AG08396 (cell line): ENCODE measurements around the gene PKNOX1.
"Not testable (repeated sequence)": the region's sequence is repeated elsewhere in the genome, so short reads cannot be mapped to it uniquely, and the experiment has no call there.

Experiments
- DNase-seq: peaks from one replicate; pipeline ENCODE4 v3.0.0; 2012; ENCODE audit warnings: low spot score, mixed read lengths

PKNOX1 gene

DNA sequence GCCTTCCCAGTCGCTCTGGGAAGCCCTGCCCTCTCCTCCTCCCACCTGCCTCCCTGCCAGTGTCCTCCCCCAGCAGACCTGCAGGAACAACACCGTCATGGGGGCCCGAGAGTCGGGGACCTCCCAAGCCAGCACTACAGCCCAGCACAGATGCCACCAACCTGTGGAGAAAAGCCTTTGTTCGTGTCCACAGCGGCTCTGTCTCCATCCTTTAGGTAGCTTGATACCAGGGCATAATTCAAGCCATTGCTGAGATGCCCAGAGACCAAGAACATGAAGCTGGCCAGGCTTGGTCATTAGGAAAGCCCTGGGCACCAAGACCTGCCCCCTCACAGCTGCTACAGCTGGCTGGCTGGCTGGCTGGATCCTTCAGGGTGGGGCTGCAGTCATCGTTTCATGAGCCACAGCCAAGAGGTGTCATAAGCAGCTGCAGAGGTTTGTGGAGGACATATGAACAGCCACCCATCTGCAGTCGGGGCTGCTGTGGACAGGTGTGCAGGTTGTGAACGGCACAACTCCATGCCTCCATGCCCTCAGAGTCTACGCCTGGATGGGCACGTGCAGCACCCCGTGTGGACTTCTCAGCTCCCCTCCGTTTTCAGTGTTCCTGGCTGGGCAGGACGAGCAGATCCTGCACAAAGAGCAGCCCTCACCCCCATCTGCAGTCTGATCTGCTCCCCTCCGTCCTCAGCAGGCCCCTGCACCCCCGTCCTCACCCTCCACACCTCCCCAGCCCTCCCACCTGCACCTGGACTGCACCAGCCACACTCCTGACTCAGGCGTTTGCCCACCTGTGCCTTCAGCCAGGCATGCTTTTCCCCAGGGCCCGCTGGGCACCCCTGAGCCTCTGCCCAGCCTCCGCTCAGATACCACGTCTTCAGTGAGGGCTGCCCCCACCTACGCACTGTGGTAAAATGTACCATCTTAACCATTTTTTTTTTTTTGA is 71.8 kb downstream of the PKNOX1 start:
- not testable (repeated sequence) for DNase-seq

DNA sequence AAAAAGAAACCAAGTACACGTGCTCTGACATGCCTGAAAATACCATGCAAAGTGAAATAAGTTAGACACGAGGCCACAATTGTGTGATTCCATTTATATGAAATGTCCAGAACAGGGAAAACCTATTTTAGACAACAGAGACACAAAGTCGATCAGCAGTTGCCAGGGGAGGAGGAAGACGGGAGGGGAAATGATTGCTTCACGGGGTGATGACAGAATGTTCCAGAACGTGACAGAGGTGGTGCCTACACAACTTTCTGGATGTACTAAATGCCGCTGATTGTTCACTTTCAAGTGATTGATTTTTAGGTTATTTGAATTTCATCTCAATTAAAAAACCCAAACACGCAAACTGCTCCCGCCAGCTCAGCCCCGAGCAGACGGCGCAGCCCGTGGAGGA is 78.8 kb downstream of the PKNOX1 start:
- DNase-seq, result not testable (repeated sequence)

DNA sequence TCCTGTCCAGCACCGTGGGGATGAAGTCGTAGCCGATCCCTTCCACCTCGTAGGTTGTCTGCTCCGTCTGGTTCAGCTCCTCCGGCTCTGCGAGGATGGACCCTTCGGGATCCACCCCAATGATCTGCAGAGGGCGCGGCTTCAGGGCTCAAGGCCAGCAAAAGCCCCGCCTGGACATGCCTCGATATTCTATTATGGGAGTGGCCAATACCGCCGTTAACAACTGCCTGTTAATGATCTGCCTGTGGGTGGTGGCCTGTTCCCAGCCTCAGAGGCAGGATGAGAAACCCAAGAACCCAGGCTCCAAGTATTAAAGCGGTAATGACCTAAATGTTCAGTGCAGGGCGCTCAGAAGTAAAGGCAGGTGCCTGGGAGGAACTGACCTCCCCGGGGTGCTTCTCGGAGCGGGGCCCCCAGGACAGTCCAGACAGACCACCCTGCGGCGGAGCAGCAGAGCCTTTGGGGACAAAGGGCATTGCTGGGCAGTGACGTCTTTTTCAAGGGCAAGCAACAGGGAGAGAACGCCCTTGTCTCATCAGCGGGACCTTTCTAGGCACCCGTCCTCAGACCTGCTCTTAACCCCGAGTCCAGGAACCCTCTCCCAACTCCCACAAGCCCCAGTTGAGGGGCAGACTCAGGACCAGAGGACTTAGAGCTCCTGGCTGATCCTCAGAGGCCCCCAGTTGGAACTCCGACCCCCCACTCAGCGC is 88.7 kb downstream of the PKNOX1 start:
- DNase-seq, result not testable (repeated sequence)

DNA sequence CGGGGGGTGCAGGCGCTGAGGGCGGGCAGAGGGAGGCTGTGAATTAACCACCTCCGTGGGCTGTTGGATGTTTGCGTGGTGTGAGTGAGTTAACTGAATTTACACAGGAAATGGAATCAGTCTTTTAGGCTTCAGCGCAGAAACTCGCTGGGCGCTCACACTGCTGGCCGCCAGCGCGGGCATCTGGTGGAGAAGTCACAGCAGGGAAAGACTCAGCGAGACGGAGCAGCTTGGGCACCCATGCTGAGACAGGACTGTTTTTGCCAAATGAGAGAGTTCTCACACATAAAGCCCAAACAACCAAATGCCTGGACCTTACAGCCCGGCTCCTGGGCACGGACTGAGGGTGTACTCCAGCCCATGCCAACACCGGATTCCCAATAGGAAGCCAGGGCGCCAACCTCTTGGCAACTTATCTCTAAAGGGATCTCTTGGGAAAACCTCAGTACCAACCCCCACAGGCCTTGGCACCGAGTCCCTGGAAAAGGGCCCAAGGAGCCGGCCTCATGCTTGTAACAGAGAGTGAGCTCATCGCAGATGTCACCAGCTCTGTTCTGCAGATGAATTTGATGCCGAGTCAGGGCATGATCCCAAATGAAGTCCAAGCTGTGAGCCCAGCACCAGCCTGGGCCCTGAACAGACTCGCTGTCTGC is 90.0 kb downstream of the PKNOX1 start:
- DNase-seq, result not testable (repeated sequence)

DNA sequence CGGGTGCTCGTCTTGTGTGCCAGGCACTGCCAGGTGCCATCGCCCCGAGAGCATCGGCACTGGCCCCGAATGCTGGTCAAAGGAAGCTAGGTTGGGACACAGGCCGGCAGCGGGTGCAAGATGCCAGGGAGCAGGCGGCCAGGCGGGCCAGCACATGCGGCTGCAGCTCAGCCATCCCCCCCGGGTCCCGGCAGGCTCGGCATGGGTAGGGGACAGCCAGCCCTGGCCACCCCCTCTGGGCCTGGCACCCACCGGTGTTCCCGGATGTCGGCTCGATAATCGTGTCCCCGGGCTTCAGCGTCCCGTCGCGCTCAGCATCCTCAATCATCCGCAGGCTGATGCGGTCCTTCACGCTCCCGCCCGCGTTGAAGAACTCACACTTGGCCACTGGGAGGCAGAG is 91.6 kb downstream of the PKNOX1 start:
- DNase-seq, result not testable (repeated sequence)

GRCh38 chr21:43066690-43067089 is 92.3 kb downstream of the PKNOX1 start:
- DNase-seq, result not testable (repeated sequence)

GRCh38 chr21:43068065-43068464 is 93.7 kb downstream of the PKNOX1 start:
- DNase-seq, result not testable (repeated sequence)

- not testable (repeated sequence) for DNase-seq
Measured at GRCh38 chr21:43069682-43070081, 95.3 kb downstream of the PKNOX1 start.

DNA sequence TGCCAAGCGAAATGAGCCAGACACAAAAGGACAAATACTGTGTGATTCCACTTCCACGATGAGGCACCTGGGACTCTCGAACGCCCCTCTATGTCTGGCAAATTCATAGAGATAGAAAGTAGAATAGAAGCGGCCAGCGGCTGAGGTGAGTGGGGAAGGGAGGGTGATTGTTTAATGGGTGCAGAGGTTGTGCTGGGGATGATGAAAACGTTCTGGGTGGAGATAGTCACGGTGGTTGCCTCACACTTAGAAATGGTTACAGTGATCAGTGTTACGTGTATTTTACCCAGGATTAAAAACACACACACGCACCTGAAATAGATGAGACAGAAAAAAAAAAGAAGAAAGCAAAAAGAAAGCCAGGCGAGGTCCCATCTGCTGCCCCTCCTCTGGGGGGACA is 98.4 kb downstream of the PKNOX1 start:
- not testable (repeated sequence) for DNase-seq

- not testable (repeated sequence) for DNase-seq
Measured at GRCh38 chr21:43074401-43075169, 100.2 kb downstream of the PKNOX1 start.

DNA sequence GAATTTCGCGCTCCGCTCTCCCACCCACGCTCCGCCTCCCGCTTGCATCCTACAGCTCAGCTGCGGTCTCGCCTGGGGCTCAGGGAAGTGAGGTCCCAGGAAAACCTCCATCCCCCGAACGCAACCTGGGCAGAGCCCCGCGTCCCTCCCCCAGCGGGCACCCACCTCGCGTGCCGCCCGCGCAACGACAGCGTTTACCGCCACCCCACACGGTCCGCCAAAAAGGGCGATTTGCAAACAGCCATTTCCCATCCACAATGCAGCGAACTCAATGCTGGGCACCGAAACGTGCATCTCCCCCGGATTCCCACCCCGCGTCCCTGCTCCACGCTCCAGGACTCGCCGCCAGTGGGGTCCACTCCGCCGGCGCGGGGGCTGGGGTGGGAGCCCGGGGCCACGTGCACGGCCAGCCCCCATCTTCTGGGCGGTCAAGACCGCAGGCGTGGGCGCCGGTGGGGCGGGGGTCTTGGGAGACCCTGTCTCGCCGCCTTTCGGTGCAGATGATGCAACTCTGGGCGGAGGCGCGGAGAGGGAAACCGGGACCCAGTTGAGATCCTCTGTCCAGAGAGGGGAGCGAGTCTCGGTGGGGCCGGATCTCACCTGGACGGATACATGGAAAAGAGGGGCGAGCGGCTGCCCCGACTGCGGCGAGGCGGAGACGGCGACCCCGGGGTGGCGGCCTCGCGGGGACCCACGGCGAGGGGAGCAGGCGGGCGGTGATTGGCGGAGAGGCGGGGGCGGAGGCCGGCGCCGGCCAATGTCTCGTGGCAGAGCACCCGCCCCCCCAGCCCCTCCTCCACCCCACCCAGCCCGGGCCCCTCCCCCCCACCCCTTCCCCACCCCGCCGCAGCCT is 101.0 kb downstream of the PKNOX1 start, which contains the start of gene CBS:
Gene CBS (minus strand): TSS at position 666 of the 853 bp plus-strand sequence. CDS start 3,642 bp downstream, outside the sequence.
- DNase-seq, result not testable (repeated sequence)

DNA sequence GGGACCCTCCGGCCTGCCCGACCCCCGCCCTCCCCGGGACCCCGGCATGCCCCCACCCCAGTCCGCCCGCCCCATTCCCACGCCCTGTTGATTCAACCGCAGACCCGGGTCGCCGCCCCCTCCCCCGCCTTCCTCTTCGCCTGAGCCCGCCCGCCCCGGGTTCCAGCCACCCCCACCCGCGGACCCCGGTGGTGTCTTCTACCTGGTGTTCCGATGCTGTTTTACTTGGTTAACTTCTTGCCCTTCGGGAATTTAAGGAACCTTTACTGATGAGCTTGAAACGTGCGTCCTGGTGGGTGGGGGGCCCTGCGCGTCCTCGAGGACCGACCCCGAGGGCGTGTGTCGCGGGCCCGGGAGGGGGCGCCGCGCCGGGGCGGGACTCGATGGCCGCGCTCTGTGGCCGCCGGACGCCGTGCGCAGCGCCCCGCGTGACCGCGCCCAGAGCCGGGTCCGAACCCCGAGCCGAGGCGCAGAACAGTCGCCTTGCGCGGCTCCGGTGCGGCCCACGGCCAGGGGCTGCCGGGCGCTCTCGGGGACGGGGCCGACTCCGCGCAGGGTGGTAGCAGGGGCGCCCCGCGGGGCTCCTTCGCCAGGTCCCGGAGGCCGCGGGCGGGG is 101.8 kb downstream of the PKNOX1 start:
- DNase-seq, result not testable (repeated sequence)

DNA sequence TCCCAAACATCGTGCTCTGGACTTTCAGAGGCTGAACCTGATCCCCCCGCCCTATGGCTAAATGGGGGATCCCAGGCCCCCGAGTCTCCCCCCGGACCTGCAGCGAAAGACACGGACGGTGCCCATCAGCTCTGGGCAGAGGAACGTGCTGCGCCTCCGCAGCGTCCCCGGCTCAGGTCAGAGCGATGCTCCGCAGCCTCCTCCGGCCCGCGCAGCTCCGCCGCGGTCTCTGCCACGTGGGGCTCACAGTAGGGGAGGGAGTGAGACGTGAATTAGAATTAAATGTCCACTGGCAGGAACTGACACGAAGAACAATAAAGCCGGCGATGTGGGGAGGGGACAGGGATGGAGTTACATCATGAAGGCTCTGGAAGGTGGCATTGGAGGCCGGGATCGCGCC is 102.3 kb downstream of the PKNOX1 start:
- not testable (repeated sequence) for DNase-seq

- DNase-seq, result not testable (repeated sequence)
Measured at GRCh38 chr21:43082587-43083300, 108.4 kb downstream of the PKNOX1 start.
